HG02588 (cell line): ENCODE data around the gene ANKDD1A.

Experiments
- ATAC-seq: cut with Tn5 transposase; IDR thresholded peaks from one replicate; pipeline ENCODE4 v1.9.1; 2021; ENCODE audit warnings: mild to moderate bottlenecking, moderate library complexity; ENCODE audit not compliant: unreplicated experiment

Gene ANKDD1A

GRCh38 chr15:64895285-64896065, 16.2 kb upstream of the ANKDD1A start:
- ATAC-seq = no peak

DNA sequence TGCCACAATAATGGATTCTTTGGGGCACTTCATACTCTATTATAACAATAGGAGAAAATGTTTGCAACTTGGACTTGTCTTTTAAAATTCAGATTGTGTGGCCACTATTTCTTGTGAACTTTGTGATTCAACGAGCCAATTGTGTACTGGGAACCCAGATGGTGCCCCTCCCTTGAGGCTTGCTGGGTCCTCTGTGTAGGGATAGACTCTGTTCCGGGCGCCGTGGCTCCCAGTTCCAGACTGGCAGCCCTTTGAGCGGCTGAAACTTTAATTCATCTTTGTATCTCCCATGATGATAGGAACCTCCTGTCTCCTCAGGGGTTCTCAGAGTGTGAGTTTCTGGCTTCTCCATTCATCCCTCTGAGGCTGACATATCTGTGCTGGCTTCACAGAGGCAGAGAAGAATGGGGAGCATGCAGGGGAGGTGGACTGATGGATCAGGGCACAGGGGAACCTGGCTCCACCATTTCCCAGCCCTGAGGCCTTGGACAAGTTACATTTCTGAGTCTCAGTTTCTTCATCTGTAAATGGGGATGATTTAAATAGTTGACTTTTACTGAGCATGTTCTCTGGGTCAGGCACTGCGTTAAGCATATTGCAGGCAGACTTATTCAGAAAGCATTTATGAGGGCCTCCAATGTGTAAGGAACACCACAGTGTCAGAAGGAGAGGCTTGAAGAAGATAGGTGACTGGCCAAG, 15.2 kb upstream of the ANKDD1A start:
- ATAC-seq = no peak

DNA sequence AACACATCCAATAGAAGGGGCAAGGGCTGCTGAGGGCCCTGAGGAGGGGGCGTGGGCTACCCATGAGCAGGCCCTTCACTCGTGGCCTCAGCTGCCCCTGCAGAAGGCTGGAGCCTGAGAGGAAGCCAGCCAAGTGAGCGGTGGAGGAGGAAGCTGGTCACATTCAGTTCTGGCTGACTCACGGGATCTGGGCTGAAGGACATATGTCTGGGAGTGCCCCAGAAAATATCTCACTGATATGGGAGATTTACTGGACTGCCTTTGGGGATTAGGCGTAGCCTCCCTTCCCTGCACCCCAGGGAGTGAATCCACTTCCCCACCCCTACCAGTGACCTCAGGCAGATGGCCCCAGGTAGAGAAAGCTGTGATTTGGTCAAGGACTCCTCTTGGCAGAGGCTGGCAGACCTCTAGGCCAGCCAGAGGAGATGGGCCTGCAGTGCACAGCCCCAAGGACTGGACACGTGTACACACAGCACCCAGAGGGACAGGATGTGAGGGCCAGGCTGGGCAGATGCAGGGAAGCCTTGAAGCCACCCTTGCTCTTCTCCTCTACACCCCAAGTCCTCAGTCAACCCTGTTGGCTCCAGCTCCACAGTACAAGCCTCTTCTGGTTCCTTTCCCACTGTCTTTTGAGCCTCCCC, 14.2 kb upstream of the ANKDD1A start:
- ATAC-seq = no peak

DNA sequence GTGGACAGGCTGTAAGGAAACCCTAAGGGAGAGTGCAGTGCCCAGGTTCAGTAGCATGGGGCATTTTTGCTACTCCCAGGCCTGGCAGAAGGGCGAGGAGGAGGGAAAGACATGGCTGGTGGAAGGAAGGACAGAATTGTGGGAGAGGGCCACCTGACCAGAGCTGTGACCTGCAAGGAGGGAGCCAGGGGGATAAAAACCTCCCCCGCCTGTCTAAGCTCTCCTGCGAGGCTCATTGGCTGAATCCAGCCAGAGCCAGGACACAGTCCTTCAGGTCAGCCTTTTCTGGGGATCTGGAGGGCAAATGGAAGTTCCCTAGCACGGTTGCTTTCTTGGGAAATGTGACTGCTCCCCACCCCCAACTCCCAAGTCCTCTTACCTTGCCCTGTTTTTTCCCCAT, 13.3 kb upstream of the ANKDD1A start:
- ATAC-seq = no peak

GRCh38 chr15:64901141-64901540, 10.6 kb upstream of the ANKDD1A start:
- ATAC-seq = no peak

DNA sequence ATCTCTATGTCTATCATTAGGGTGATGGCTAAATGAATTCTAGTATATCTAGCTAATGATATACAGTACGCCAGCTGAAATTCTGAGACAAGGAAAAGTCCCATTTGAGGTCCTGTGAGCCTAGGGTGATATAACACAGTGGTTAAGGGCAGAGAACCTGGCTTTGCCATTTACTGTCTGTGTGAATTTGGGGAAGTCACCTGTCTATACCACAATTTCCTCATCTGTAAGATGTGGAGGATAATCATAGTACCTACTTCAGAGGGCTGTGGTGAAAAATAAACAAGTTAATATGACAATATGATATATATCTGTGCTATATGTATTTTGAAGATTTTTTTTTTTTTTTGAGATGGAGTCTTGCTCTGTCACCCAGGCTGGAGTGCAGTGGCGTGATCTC, 9.8 kb upstream of the ANKDD1A start:
- ATAC-seq = no peak

DNA sequence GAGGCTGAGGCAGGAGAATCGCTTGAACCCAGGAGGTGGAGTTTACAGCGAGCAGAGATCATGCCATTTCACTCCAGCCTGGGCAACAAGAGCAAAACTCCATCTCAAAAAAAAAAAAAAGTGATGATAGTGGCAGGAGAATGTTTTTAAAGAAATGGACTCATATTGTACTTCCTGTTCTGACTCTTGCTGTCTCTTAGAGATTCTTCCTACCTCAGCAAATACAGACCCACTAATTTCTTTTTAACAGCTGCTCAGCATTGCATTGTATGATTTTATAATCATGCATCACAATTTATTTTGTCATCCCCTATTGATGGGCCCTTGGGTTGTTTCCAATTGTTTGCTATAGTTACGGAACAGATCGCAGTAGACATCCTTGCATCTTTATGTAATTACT, 8.8 kb upstream of the ANKDD1A start:
- ATAC-seq = no peak

- no peak for ATAC-seq
Measured at GRCh38 chr15:64903326-64903950, 8.3 kb upstream of the ANKDD1A start.

DNA sequence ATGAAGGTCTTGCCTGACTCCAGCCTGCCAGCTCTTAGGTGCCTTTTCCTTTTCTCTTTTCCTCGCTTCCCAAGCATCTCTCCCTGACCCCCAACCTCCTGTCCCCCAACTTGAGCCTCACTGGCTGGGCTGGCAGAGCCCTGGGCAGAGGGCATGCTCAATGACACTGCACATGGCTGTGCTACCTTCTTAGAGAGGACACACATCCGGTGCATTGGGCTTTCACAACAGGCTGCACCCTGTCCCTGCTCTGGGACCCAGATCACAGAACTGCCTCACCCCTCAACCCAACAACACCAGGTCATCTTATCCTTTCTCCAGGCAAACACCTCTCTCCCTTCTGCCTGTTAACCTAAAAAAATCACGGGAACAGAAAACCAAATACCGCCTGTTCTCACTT, 7.5 kb upstream of the ANKDD1A start:
- ATAC-seq = no peak

- no peak for ATAC-seq
Measured at GRCh38 chr15:64905119-64905831, 6.4 kb upstream of the ANKDD1A start.

DNA sequence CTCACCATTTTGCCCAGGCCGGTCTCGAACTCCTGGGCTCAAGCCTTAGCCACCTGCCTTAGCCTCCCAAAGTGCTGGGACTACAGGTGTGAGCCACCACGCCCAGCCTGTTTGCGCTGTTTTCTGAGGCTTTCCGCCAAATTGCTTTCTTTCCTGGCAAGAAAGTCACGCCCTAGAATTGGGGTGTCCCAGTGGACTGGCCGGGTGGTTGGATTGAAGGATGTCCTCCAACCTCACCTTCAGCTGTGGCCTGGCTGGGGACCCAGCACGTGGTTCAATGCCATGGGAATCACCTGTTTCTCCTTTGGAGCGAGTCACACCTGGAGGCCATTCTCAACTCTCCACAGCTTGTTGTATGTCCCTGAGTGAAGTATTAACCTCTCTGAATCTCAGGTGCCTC, 5.8 kb upstream of the ANKDD1A start:
- ATAC-seq = no peak

GRCh38 chr15:64906402-64906801, 5.3 kb upstream of the ANKDD1A start:
- no peak for ATAC-seq

DNA sequence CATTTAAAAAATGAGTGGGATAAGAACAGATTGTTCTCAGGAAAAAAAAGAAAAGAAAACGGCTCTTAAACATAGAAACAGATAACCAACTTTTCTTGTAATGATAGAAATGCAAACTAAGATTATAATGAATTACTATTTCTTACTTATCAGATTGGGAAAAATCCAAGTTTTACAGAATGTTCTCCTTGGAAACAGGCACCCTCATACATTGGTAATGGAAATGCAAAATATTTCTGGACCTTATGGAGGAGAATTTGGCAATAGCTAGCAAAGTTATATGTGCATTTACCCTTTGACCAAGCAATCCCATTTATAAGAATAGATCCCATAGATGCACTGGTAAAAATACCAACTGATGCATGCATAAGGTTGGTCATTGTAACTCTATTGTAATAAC, 3.7 kb upstream of the ANKDD1A start:
- ATAC-seq = no peak

DNA sequence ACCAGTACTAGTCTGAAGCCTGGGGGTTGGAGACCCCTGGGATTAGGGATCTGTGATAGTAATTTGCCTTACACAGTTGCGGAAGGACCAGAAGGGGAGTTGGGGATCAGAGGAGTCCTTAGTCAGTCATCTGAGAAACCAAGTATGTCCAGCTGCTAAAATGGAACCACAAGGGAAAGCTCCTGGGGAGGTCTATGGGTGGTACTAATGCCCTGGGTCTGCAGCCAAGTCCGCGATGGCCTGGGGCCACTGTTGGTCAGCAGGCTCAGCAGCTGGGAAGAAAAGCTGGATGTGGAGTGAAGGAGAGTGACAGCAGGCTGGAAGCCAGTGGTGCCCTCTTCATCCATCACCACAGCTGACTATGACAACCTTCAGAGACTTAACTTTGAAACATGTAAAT, 2.2 kb upstream of the ANKDD1A start:
- ATAC-seq = no peak

- no peak for ATAC-seq
Measured at GRCh38 chr15:64912379-64913325, 950 bp downstream of the ANKDD1A start.

DNA sequence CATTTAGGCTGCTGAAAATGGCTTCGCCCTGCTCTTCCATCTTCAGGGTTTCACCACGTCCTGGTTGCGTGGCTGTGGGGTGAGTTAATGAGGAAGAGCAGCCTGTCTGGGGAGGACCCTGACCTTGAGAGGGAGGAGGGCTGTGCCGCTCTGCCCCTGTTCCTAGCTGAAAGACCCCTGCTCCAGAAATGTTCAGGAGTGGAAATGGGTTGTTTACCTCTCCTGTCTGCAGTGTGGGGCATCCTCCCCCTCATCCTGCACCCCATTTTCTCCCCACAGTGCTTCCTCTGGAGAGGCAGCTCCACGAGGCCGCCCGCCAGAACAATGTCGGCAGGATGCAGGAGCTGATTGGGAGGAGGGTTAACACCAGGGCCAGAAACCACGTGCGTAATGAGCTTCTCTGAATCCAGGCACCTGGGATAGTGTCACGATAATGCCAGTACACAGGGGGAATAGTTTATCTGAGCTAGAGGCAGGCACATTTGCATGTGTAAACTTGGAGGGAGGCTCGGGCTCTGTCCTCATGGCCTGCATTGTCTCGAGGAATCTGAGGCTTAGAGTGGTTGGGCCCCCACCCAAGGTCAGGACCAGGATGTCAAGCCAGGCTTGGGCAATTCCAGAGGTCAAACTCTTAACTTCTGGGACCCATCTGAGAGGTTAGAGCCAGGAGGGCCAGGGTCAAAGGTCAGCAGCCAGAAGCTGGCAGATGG, 4.0 kb downstream of the ANKDD1A start:
- no peak for ATAC-seq

DNA sequence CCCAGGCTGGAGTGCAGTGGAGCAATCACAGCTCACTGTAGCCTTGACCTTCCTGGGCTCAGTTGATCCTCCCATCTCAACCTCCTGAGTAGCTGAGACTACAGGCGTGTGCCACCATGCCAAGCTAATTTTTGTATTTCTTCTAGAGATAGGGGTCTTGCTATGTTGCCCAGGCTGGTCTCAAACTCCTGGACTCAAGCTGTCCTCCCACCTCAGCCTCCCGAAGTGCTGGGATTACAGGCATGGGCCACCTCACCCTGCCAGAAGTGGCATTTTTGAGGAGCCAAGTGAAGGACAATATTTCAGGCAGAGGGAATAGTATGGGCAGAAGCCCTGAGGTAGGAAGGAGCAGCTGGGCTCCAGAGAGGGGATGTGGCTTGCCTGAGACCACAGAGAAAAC, 4.7 kb downstream of the ANKDD1A start:
- no peak for ATAC-seq

- ATAC-seq = no peak
Measured at GRCh38 chr15:64917211-64917610, 5.5 kb downstream of the ANKDD1A start.

DNA sequence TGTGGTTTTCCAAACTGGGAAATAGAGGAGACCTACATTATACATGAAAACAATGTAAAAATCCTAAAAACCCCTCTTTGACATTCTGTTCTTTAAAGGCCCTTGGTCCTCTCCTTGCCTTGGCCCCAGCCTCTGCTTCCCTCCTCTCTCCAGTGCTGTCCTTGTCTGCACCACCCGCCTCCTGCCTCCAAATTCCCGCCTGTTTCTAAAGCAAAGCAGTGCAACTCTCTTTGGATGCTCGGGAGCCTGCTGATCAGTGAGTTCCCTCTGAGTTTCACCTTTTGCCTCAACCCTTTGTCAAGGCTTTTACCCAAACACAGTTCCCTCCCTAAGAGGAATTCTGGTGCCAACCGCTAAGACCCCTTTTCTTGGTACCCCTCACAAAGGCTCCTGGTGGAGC, 8.0 kb downstream of the ANKDD1A start:
- ATAC-seq = no peak
